OCI-LY7 (cell line): ENCODE data around the gene TAS1R2.

ENCODE experiments used
- EZH2phosphoT487 ChIP-seq: fragments of 200-600 bp; sonication (generic); IDR thresholded peaks from 2 replicates; pipeline ENCODE4 v1.6.1; 2018; ENCODE audit warnings: low read depth, borderline replicate concordance, mild to moderate bottlenecking, mixed run types, antibody characterized with exemption, low read length, moderate library complexity, mixed read lengths
- TF ChIP-seq, protein P1 (sequence below): fragments of 200-600 bp; sonication (generic); conservative IDR thresholded peaks from 2 replicates; pipeline ENCODE4 v1.5.1; 2014; ENCODE audit warnings: mild to moderate bottlenecking, antibody characterized with exemption, low read length, moderate library complexity, mixed read lengths

DNA sequence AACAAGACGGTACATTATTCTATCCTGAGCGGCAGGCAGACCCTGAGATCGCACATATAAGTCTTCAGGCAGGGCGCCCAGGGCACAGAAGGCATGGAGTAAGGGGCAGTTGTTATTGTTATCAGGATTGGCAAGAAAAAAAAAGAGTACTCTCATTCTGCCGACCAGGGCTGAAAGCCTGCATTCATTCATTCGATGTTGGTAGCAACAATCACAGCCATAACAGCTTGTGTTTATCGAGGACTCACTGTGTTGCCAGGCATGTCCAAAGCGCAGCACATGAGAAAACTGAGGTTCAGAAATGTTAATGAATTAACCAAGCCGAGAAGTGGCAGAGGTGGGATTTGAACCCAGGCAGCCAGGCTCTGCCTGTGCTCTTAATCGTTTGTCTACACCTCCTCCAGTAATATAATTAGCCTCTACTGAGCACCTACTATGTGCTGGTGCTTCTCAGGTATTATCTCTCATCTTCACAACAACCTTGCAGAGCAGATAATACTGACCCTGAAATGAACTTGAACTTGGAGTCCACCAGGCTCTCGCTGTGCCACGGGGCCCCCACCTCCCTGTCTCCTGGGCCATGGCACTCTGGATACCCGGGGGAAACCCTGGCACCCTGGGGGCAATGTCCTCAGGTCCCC, 56.2 kb downstream of the TAS1R2 start:
- TF ChIP-seq EZH2phosphoT487: no peak
- TF ChIP-seq, protein P1, sequence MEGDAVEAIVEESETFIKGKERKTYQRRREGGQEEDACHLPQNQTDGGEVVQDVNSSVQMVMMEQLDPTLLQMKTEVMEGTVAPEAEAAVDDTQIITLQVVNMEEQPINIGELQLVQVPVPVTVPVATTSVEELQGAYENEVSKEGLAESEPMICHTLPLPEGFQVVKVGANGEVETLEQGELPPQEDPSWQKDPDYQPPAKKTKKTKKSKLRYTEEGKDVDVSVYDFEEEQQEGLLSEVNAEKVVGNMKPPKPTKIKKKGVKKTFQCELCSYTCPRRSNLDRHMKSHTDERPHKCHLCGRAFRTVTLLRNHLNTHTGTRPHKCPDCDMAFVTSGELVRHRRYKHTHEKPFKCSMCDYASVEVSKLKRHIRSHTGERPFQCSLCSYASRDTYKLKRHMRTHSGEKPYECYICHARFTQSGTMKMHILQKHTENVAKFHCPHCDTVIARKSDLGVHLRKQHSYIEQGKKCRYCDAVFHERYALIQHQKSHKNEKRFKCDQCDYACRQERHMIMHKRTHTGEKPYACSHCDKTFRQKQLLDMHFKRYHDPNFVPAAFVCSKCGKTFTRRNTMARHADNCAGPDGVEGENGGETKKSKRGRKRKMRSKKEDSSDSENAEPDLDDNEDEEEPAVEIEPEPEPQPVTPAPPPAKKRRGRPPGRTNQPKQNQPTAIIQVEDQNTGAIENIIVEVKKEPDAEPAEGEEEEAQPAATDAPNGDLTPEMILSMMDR: no peak
